CD14-positive monocyte (primary cell): Measurements from ENCODE around the gene CBY1. TPM values are rescaled to one million over a fixed set of nuclear protein-coding genes. Genes with fewer than 3 reads are reported as not detected.

Source experiments
- DNase-seq, 3 donors: peaks; one replicate each; pipeline ENCODE4 v3.0.0-alpha.2; 2011 to 2022
- H2AFZ ChIP-seq: 2 replicates; pipeline ENCODE4 v1.6.0; 2012; ENCODE audit warnings: mild to moderate bottlenecking, low read depth, low read length, inconsistent platforms; ENCODE audit not compliant: insufficient read depth, poor library complexity, severe bottlenecking
- H3K27ac ChIP-seq, 2 donors: 1 replicate in 1 of 2; 2 replicates in 1 of 2; pipeline ENCODE4 v1.5.1; 2012 to 2013; ENCODE audit warnings: low read length in 2 of 2, control low read depth in 1 of 2, inconsistent platforms in 1 of 2, low read depth in 1 of 2, mild to moderate bottlenecking in 1 of 2
- H3K27me3 ChIP-seq, 2 donors: one replicate each; pipeline versions ENCODE4 v1.6.0 to v1.6.1; 2011 to 2013; ENCODE audit warnings: low read length in 2 of 2; ENCODE audit not compliant: control insufficient read depth in 2 of 2, insufficient read depth in 2 of 2
- H3K36me3 ChIP-seq, 2 donors: replicated peaks in 1 of 2; 1 replicate in 1 of 2; 2 replicates in 1 of 2; pipeline versions ENCODE4 v1.5.1 to v1.6.1; 2012 to 2013; ENCODE audit warnings: low read length in 2 of 2, control low read depth in 1 of 2, inconsistent platforms in 1 of 2, mild to moderate bottlenecking in 1 of 2; ENCODE audit not compliant: insufficient read depth in 2 of 2, control insufficient read depth in 1 of 2
- H3K4me1 ChIP-seq, 2 donors: 1 replicate in 1 of 2; 2 replicates in 1 of 2; pipeline versions ENCODE4 v1.5.1 to v1.6.1; 2012 to 2013; ENCODE audit warnings: low read length in 2 of 2, control low read depth in 1 of 2, inconsistent platforms in 1 of 2, mild to moderate bottlenecking in 1 of 2, moderate library complexity in 1 of 2; ENCODE audit not compliant: insufficient read depth in 2 of 2, control insufficient read depth in 1 of 2
- H3K4me2 ChIP-seq: replicated peaks from 2 replicates; pipeline ENCODE3; 2012; ENCODE audit warnings: low read length, moderate library complexity, mild to moderate bottlenecking; ENCODE audit not compliant: poor library complexity, severe bottlenecking; ENCODE audit errors: extremely low read depth
- H3K4me3 ChIP-seq, 3 experiments: fragments of 200-600 bp in 1 of 3; sonication (generic) in 1 of 3; replicated peaks in 1 of 3; 1 replicate in 2 of 3; 2 replicates in 1 of 3; pipeline ENCODE4 v1.5.1; 2011 to 2013; ENCODE audit warnings: low read length in 3 of 3, mild to moderate bottlenecking in 3 of 3, control low read depth in 2 of 3, low read depth in 2 of 3, inconsistent platforms in 1 of 3, moderate library complexity in 1 of 3
- H3K79me2 ChIP-seq: 2 replicates; pipeline ENCODE4 v1.6.0; 2012; ENCODE audit warnings: mild to moderate bottlenecking, control low read depth, inconsistent platforms, low read length, moderate library complexity; ENCODE audit not compliant: insufficient read depth
- H3K9ac ChIP-seq: 2 replicates; pipeline ENCODE4 v1.6.0; 2017; ENCODE audit warnings: low read length, mild to moderate bottlenecking; ENCODE audit not compliant: insufficient read depth, poor library complexity, severe bottlenecking
- H3K9me3 ChIP-seq, 2 donors: replicated peaks in 1 of 2; 1 replicate in 1 of 2; 2 replicates in 1 of 2; pipeline versions ENCODE4 v1.5.1 to v1.6.1; 2012 to 2013; ENCODE audit warnings: low read length in 2 of 2, control low read depth in 1 of 2; ENCODE audit not compliant: control insufficient read depth in 1 of 2, insufficient read depth in 1 of 2
- H4K20me1 ChIP-seq: 2 replicates; pipeline ENCODE4 v1.6.0; 2012; ENCODE audit warnings: mild to moderate bottlenecking, low read length, control low read depth, moderate library complexity; ENCODE audit not compliant: insufficient read depth
- H3K27ac Mint-ChIP-seq, 7 donors: one replicate each; pipeline ENCODE4 v1.8.0; 2020; ENCODE audit warnings: mild to moderate bottlenecking in 7 of 7, mixed read lengths in 7 of 7, moderate library complexity in 6 of 7, inconsistent platforms in 2 of 7
- H3K27me3 Mint-ChIP-seq, 3 donors: one replicate each; pipeline ENCODE4 v1.8.0; 2021 to 2022; ENCODE audit warnings: low read depth in 3 of 3, mild to moderate bottlenecking in 3 of 3, mixed read lengths in 3 of 3, moderate library complexity in 3 of 3, inconsistent platforms in 1 of 3
- H3K36me3 Mint-ChIP-seq, 2 donors: one replicate each; pipeline ENCODE4 v1.8.0; 2020; ENCODE audit warnings: mixed read lengths in 2 of 2, inconsistent platforms in 1 of 2, mild to moderate bottlenecking in 1 of 2
- H3K4me1 Mint-ChIP-seq: one replicate; pipeline ENCODE4 v1.8.0; 2020; ENCODE audit warnings: mild to moderate bottlenecking, mixed read lengths
- H3K4me3 Mint-ChIP-seq, 2 donors: one replicate each; pipeline ENCODE4 v1.8.0; 2020; ENCODE audit warnings: mild to moderate bottlenecking in 2 of 2, mixed read lengths in 2 of 2, moderate library complexity in 1 of 2
- H3K9me3 Mint-ChIP-seq, 7 donors: one replicate each; pipeline ENCODE4 v1.8.0; 2020 to 2022; ENCODE audit warnings: mixed read lengths in 7 of 7, mild to moderate bottlenecking in 6 of 7, moderate library complexity in 6 of 7, inconsistent platforms in 2 of 7
- CTCF ChIP-seq: fragments of 200-600 bp; IDR thresholded peaks from one replicate; pipeline ENCODE4 v1.8.0; 2022; ENCODE audit warnings: antibody characterized with exemption, mild to moderate bottlenecking
- WGBS: methylation state at CpG from one replicate; pipeline ENCODE4 v1.1.5; 2013; ENCODE audit warnings: missing lambda C conversion rate; ENCODE audit not compliant: insufficient coverage; 5-methylcytosine and 5-hydroxymethylcytosine counted together
- intact Hi-C, 2 donors: fragments of 100-400 bp; cut with micrococcal nuclease; formaldehyde crosslinking; loops; one replicate each; pipeline versions ENCODE4 v1.15.0 to v1.15.1; 2023
- polyA plus RNA-seq, 3 donors: library from polyadenylated mRNA; depleted of rRNA in 1 of 3; unstranded in 2 of 3; stranded (reverse) in 1 of 3; fragments of 300-500 nt in 2 of 3; fragments of >200 nt in 1 of 3; fragmentation: Illumina TruSeq in 2 of 3; gene quantifications; 1 replicate in 2 of 3; 2 replicates in 1 of 3; pipeline ENCODE4 v1.2.3, GENCODE V29; 2012 to 2021

Gene CBY1
- polyA plus RNA-seq, 3 donors, result 1.1 to 4.1 (median 1.7) TPM

- Histone ChIP-seq H3K27ac (no peak overlapping the region), H3K4me1 (peaks cover 2 to 5% of the 10 kb centered on the region in 2 donors), H3K9me3 (no peaks in the 10 kb centered on the region), H2AFZ (no peak overlapping the region), H3K36me3 (no peaks in the 10 kb centered on the region), H3K27me3 (no peaks in the 10 kb centered on the region), H3K4me3 (no peak overlapping the region), H3K4me2 (no peak overlapping the region), H3K79me2 (no peaks in the 10 kb centered on the region), H4K20me1 (no peaks in the 10 kb centered on the region), H3K9ac (no peak overlapping the region)
- no peaks in the 10 kb centered on the region for H3K36me3 Mint-ChIP-seq
- H3K9me3 Mint-ChIP-seq, result peaks cover 0 to 2% (median 0%) of the 10 kb centered on the region in 7 donors
- no peak for TF ChIP-seq CTCF
- DNase-seq, result no peak
- no peak overlapping the region for H3K27ac Mint-ChIP-seq
- WGBS, result 100% methylated on average over 1 of the region's 4 CpGs
- H3K27me3 Mint-ChIP-seq, result peaks cover 0 to 3% (median 2%) of the 10 kb centered on the region in 3 donors
- H3K4me3 Mint-ChIP-seq, result no peak overlapping the region
- intact Hi-C loops, result no loop called here
- peaks cover 10% of the 10 kb centered on the region for H3K4me1 Mint-ChIP-seq
These were observed 27.3 kb upstream of the CBY1 start for GRCh38 chr22:38629108-38629507.

GRCh38 chr22:38631724-38632123 is 24.7 kb upstream of the CBY1 start:
- no peaks in the 10 kb centered on the region for H4K20me1 ChIP-seq
- peak overlapping the region; percentile 7 to 83 for H3K4me3 Mint-ChIP-seq
- no peaks in the 10 kb centered on the region for H3K36me3 ChIP-seq
- H3K27ac ChIP-seq, result no peak overlapping the region
- peaks cover 0 to 3% (median 2%) of the 10 kb centered on the region in 3 donors for H3K27me3 Mint-ChIP-seq
- WGBS, result 45% methylated on average over 9 of the region's 9 CpGs
- peak overlapping the region in 4 of 7 donors; percentile 1 to 77 (median 14) for H3K27ac Mint-ChIP-seq
- peak overlapping the region in 1 of 3 experiments; percentile 7 for H3K4me3 ChIP-seq
- DNase-seq, result peak in 1 of 3 donors; percentile 14
- intact Hi-C loops, result no loop called here
- no peaks in the 10 kb centered on the region for H3K9me3 ChIP-seq
- no peak overlapping the region for H3K9ac ChIP-seq
- H2AFZ ChIP-seq, result peak overlapping the region; percentile 68
- H3K4me2 ChIP-seq, result peak overlapping the region; percentile 44
- H3K27me3 ChIP-seq, result no peaks in the 10 kb centered on the region
- H3K36me3 Mint-ChIP-seq, result no peaks in the 10 kb centered on the region
- peaks cover 0 to 2% (median 0%) of the 10 kb centered on the region in 7 donors for H3K9me3 Mint-ChIP-seq
- peaks cover 10% of the 10 kb centered on the region for H3K4me1 Mint-ChIP-seq
- H3K4me1 ChIP-seq, result peaks cover 2 to 5% of the 10 kb centered on the region in 2 donors
- TF ChIP-seq CTCF, result no peak
- H3K79me2 ChIP-seq, result no peaks in the 10 kb centered on the region
